ENCODE data around the gene CD81.

The CD81 gene

DNA sequence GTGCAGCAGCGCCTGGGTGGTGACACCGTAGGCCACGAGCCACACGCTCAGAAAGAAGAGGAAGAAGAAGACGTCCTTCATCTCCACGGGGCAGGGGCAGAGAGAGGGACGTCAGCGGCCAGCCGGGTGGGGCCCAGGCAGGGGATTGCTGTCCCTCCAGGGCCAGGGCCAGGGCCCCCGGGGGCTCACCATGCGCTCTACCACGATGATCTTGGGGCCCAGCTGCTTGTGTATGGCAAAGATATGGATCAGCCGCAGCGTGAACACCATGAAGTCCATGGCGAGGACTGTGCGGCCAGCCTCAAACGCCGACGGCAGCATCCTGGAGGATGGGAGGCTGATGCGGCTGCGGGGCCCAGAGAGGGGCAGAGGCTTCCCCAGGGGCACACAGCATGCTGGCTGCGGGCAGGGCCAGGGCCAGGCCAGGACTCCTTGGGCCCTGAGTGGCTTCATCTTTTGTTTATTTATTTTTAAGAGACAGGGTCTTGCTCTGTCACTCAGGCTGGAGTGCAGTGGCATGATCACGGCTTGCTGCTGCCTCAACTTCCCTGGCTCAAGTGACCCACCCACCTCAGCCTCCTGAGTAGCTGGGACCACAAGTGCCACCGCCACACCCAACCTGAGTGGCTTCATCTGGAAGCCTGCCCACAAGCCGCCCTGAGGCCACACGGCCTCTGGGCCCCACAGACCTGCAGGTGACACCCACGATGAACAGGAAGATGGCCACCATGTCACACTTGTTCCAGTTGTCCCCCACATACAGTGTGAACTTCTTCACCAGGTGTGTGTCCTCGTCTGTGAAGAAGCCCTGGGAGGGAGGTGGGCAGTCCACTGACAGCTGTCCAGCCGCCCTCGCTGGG is 34.6 kb downstream of the CD81 start:
- Histone ChIP-seq H3K9me3 (ENCODE audit: control insufficient read depth, insufficient read depth, low read length) (no peaks in the 10 kb centered on the region), H3K27me3 (ENCODE audit: control insufficient read depth, low read length) (no peaks in the 10 kb centered on the region), H3K4me3 (ENCODE audit: low read length) (no peak overlapping the region), H3K79me2 (ENCODE audit: control insufficient read depth, low read length) (no peaks in the 10 kb centered on the region), H3K36me3 (ENCODE audit: control insufficient read depth, low read length) (no peaks in the 10 kb centered on the region), H3K9me2 (replicated peaks; ENCODE audit: control insufficient read depth, low read length) (no peaks in the 10 kb centered on the region), H3F3A (ENCODE audit: control insufficient read depth, insufficient read depth) (no peaks in the 10 kb centered on the region), H3K27ac (ENCODE audit: low read depth, low read length) (no peak overlapping the region), H3K4me1 (ENCODE audit: control insufficient read depth, low read length) (no peaks in the 10 kb centered on the region), H4K20me1 (ENCODE audit: control insufficient read depth, insufficient read depth, low read depth, low read length) (no peaks in the 10 kb centered on the region), H3K4me2 (ENCODE audit: low read length) (no peak overlapping the region)
- TF ChIP-seq CTCF (IDR thresholded peaks at IDR 0.05; ENCODE audit: low read depth, low read length, poor library complexity, severe bottlenecking), result no peak
- no peak for TF ChIP-seq EZH2phosphoT487 (IDR thresholded peaks at IDR 0.05; ENCODE audit: borderline replicate concordance, low read length)

DNA sequence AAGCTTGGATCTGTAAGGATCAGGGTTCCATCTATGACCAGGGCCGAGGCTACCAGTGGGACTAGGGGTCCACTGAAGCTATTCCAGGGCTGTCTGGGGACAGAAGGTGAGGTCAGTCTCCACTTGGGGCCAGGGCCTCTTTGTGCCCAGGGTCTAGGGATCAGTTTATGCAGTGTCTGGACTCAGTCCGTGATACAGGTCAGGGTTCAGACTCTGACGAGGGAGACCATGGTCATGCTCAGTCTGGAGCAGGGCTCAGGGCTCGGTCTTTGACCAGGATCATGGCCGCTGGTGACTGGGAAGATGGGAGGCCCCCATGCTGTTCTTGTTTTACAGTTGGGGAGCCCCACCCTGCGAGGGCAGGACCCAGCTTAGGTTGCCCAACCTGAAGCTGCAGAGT is 35.2 kb downstream of the CD81 start:
- Histone ChIP-seq H3K27me3 (ENCODE audit: control insufficient read depth, low read length) (no peaks in the 10 kb centered on the region), H3K79me2 (ENCODE audit: control insufficient read depth, low read length) (no peaks in the 10 kb centered on the region), H3K9me2 (replicated peaks; ENCODE audit: control insufficient read depth, low read length) (no peaks in the 10 kb centered on the region), H3K36me3 (ENCODE audit: control insufficient read depth, low read length) (no peaks in the 10 kb centered on the region), H4K20me1 (ENCODE audit: control insufficient read depth, insufficient read depth, low read depth, low read length) (no peaks in the 10 kb centered on the region), H3F3A (ENCODE audit: control insufficient read depth, insufficient read depth) (no peaks in the 10 kb centered on the region), H3K4me1 (ENCODE audit: control insufficient read depth, low read length) (no peaks in the 10 kb centered on the region), H3K4me2 (ENCODE audit: low read length) (no peak overlapping the region), H3K9me3 (ENCODE audit: control insufficient read depth, insufficient read depth, low read length) (no peaks in the 10 kb centered on the region), H3K4me3 (ENCODE audit: low read length) (no peak overlapping the region), H3K27ac (ENCODE audit: low read depth, low read length) (no peak overlapping the region)
- TF ChIP-seq CTCF (IDR thresholded peaks at IDR 0.05; ENCODE audit: low read depth, low read length, poor library complexity, severe bottlenecking) (no peak), EZH2phosphoT487 (IDR thresholded peaks at IDR 0.05; ENCODE audit: borderline replicate concordance, low read length) (no peak)

DNA sequence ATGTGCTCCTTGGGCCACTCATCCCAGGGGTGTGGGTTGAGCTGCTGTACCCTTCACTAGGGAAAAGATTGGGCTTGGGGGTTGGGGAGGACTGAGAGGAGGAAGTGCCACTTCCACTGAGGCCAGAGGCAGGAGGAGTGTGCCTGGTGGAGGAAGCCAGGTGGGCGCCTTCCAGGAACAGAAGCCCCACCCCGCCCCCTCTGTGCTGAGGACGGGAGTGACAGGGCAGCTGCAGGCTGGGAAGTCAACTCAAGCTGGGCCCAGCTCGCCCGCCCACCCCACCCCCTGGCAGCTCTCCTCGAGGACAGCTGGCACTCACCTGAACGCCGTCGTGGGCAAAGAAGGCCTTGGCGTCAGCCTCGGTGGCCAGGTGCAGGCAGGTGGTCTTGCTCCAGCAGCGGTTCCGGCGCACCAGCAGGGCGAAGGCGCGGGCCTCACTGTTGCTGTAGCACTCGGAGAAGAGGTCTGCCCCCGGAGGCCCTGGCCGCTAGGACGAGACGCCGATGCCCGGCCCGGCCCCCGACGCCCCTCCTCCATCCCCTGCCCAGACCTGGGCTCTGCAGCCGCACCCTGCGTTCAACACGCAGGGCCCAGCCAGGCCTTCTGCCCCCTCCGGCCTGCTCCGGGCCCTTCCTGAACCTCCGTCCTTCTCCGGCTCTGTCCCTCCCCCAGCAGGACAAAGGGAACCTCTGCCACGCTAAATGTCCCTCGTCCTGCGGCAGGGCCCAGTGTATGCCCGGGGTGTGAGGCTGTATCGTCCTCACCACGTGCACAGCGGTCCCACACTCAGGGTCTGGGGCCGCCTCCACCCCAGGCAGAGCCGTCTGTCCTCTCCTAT is 36.9 kb downstream of the CD81 start:
- Histone ChIP-seq H3F3A (ENCODE audit: control insufficient read depth, insufficient read depth) (no peaks in the 10 kb centered on the region), H3K9me3 (ENCODE audit: control insufficient read depth, insufficient read depth, low read length) (no peaks in the 10 kb centered on the region), H3K27ac (ENCODE audit: low read depth, low read length) (no peak overlapping the region), H3K79me2 (ENCODE audit: control insufficient read depth, low read length) (no peaks in the 10 kb centered on the region), H3K4me2 (ENCODE audit: low read length) (no peak overlapping the region), H3K4me3 (ENCODE audit: low read length) (no peak overlapping the region), H3K36me3 (ENCODE audit: control insufficient read depth, low read length) (no peaks in the 10 kb centered on the region), H3K27me3 (ENCODE audit: control insufficient read depth, low read length) (no peaks in the 10 kb centered on the region), H4K20me1 (ENCODE audit: control insufficient read depth, insufficient read depth, low read depth, low read length) (no peaks in the 10 kb centered on the region), H3K4me1 (ENCODE audit: control insufficient read depth, low read length) (no peaks in the 10 kb centered on the region), H3K9me2 (replicated peaks; ENCODE audit: control insufficient read depth, low read length) (no peaks in the 10 kb centered on the region)
- TF ChIP-seq CTCF (IDR thresholded peaks at IDR 0.05; ENCODE audit: low read depth, low read length, poor library complexity, severe bottlenecking) (no peak), EZH2phosphoT487 (IDR thresholded peaks at IDR 0.05; ENCODE audit: borderline replicate concordance, low read length) (no peak)
